Glomerular visceral epithelial cell (primary cell): Measurements from ENCODE around the gene MMP20.

ENCODE experiments used
- DNase-seq: peaks from one replicate; pipeline ENCODE4 v3.0.0-alpha.2; 2016; ENCODE audit errors: extremely low spot score

MMP20 gene

GRCh38 chr11:102592131-102592530, 33.0 kb downstream of the MMP20 start:
- DNase-seq = no peak

GRCh38 chr11:102591160-102591718, 33.9 kb downstream of the MMP20 start:
- no peak for DNase-seq

- DNase-seq = no peak
Measured at GRCh38 chr11:102590276-102591049, 34.7 kb downstream of the MMP20 start.

- DNase-seq = no peak
Measured at GRCh38 chr11:102589047-102589459, 36.1 kb downstream of the MMP20 start.

GRCh38 chr11:102587722-102588121, 37.4 kb downstream of the MMP20 start:
- no peak for DNase-seq

- DNase-seq = no peak
Measured at GRCh38 chr11:102583141-102583873, 41.8 kb downstream of the MMP20 start.

GRCh38 chr11:102582140-102582539, 43.0 kb downstream of the MMP20 start:
- no peak for DNase-seq

GRCh38 chr11:102581066-102581465, 44.1 kb downstream of the MMP20 start:
- peak; percentile 73 for DNase-seq

GRCh38 chr11:102580185-102580951, 44.8 kb downstream of the MMP20 start:
- DNase-seq = no peak

- DNase-seq = no peak
Measured at GRCh38 chr11:102577723-102578122, 47.4 kb downstream of the MMP20 start.

GRCh38 chr11:102577182-102577581, 48.0 kb downstream of the MMP20 start:
- DNase-seq = no peak

- no peak for DNase-seq
Measured at GRCh38 chr11:102576350-102576749, 48.8 kb downstream of the MMP20 start.

- DNase-seq = no peak
Measured at GRCh38 chr11:102575012-102575411, 50.1 kb downstream of the MMP20 start.

- DNase-seq = no peak
Measured at GRCh38 chr11:102573851-102574250, 51.3 kb downstream of the MMP20 start.

GRCh38 chr11:102572554-102573220, 52.4 kb downstream of the MMP20 start:
- no peak for DNase-seq

- no peak for DNase-seq
Measured at GRCh38 chr11:102568851-102569250, 56.3 kb downstream of the MMP20 start.

GRCh38 chr11:102566112-102566511, 59.0 kb downstream of the MMP20 start:
- no peak for DNase-seq

- DNase-seq = peak; percentile 55
Measured at GRCh38 chr11:102564110-102564509, 61.0 kb downstream of the MMP20 start.

- no peak for DNase-seq
Measured at GRCh38 chr11:102561636-102562035, 63.5 kb downstream of the MMP20 start.

GRCh38 chr11:102560555-102561011, 64.5 kb downstream of the MMP20 start:
- DNase-seq = peak; percentile 61

- DNase-seq = no peak
Measured at GRCh38 chr11:102559839-102560238, 65.3 kb downstream of the MMP20 start.
